ENCODE measurements around the gene AVPR1A.

Gene AVPR1A

GRCh38 chr12:63155375-63155774 is 4.4 kb upstream of the AVPR1A start:
- DNase-seq (ENCODE audit: low read depth): no peak
- H3K4me3 ChIP-seq (ENCODE audit: low read depth, low read length): no peak overlapping the region
- in situ Hi-C loops (cut with HindIII; ENCODE audit: low sequenced_read_pairs): no loop called here
- no peak for TF ChIP-seq CTCF (IDR thresholded peaks at IDR 0.05; ENCODE audit: low read depth, low read length, missing control alignments)

GRCh38 chr12:63154560-63154959 is 3.6 kb upstream of the AVPR1A start:
- in situ Hi-C loops (cut with HindIII; ENCODE audit: low sequenced_read_pairs): no loop called here
- no peak for DNase-seq (ENCODE audit: low read depth)
- no peak for TF ChIP-seq CTCF (IDR thresholded peaks at IDR 0.05; ENCODE audit: low read depth, low read length, missing control alignments)
- H3K4me3 ChIP-seq (ENCODE audit: low read depth, low read length): no peak overlapping the region

DNA sequence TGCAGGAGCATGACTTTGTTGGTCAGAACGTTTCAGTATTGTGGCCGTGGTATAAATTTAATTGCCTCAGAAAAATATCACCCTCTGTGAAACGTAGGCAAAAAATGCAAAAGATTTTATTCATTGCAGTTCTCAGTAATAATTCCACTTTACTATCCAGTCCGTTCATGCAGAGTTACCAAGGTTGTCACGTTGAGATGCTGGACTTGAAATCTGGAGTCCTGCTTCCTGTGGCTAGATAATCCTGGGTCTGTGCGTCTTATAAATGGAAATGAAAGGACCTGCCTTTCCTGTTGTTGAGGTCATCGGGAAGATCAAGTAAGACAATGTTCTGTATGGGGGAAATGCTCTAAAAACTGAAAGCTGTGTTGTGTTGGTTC is 1.3 kb upstream of the AVPR1A start:
- in situ Hi-C loops (cut with HindIII; ENCODE audit: low sequenced_read_pairs): no loop called here
- no peak for TF ChIP-seq CTCF (IDR thresholded peaks at IDR 0.05; ENCODE audit: low read depth, low read length, missing control alignments)
- no peak for DNase-seq (ENCODE audit: low read depth)
- no peak overlapping the region for H3K4me3 ChIP-seq (ENCODE audit: low read depth, low read length)

GRCh38 chr12:63151623-63152320 is 771 bp upstream of the AVPR1A start:
- in situ Hi-C loops (cut with HindIII; ENCODE audit: low sequenced_read_pairs): no loop called here
- DNase-seq (ENCODE audit: low read depth): no peak
- peak; percentile 72 for TF ChIP-seq CTCF (IDR thresholded peaks at IDR 0.05; ENCODE audit: low read depth, low read length, missing control alignments)
- H3K4me3 ChIP-seq (ENCODE audit: low read depth, low read length): peak overlapping the region; percentile 31

GRCh38 chr12:63149909-63150712 is 890 bp downstream of the AVPR1A start:
- in situ Hi-C loops (cut with HindIII; ENCODE audit: low sequenced_read_pairs): no loop called here
- TF ChIP-seq CTCF (IDR thresholded peaks at IDR 0.05; ENCODE audit: low read depth, low read length, missing control alignments): no peak
- H3K4me3 ChIP-seq (ENCODE audit: low read depth, low read length): peak overlapping the region; percentile 31
- no peak for DNase-seq (ENCODE audit: low read depth)

- in situ Hi-C loops (cut with HindIII; ENCODE audit: low sequenced_read_pairs): no loop called here
- TF ChIP-seq CTCF (IDR thresholded peaks at IDR 0.05; ENCODE audit: low read depth, low read length, missing control alignments): no peak
- no peak overlapping the region for H3K4me3 ChIP-seq (ENCODE audit: low read depth, low read length)
Observed at GRCh38 chr12:63144556-63144955, 6.4 kb downstream of the AVPR1A start.

More at GRCh38 chr12:63144556-63144955, 6.4 kb downstream of the AVPR1A start:
- DNase-seq (ENCODE audit: low read depth): no peak

Measured in astrocyte of the cerebellum (primary cell).